Stimulated activated CD8-positive, alpha-beta memory T cell treated with anti-CD3 and anti-CD28 coated beads, Interleukin-4, amount 100 ng/mL, for 1 hour (primary cell): ENCODE data around the gene S1PR3.

Source experiments
- DNase-seq, 2 donors: peaks; one replicate each; pipeline ENCODE4 v3.0.0-alpha.2; 2020; ENCODE audit warnings: low read depth in 2 of 2, low spot score in 1 of 2

S1PR3 gene

GRCh38 chr9:89036383-89036782 lies 45.1 kb downstream of the S1PR3 start:
- DNase-seq = no peak

GRCh38 chr9:89036891-89037290 lies 45.6 kb downstream of the S1PR3 start:
- DNase-seq = no peak

- DNase-seq = no peak
Measured at GRCh38 chr9:89037346-89037745, 46.1 kb downstream of the S1PR3 start.

- no peak for DNase-seq
Measured at GRCh38 chr9:89037891-89038290, 46.6 kb downstream of the S1PR3 start.

- no peak for DNase-seq
Measured at GRCh38 chr9:89038382-89039103, 47.3 kb downstream of the S1PR3 start.

GRCh38 chr9:89039104-89039465 lies 47.8 kb downstream of the S1PR3 start:
- no peak for DNase-seq

- DNase-seq = no peak
Measured at GRCh38 chr9:89039664-89040063, 48.4 kb downstream of the S1PR3 start.

GRCh38 chr9:89042984-89043383 lies 51.7 kb downstream of the S1PR3 start:
- no peak for DNase-seq

GRCh38 chr9:89044104-89044503 lies 52.8 kb downstream of the S1PR3 start:
- DNase-seq = no peak

GRCh38 chr9:89044881-89045280 lies 53.6 kb downstream of the S1PR3 start:
- DNase-seq = no peak

- DNase-seq = no peak
Measured at GRCh38 chr9:89046832-89047231, 55.6 kb downstream of the S1PR3 start.

GRCh38 chr9:89047667-89048066 lies 56.4 kb downstream of the S1PR3 start:
- DNase-seq = no peak

GRCh38 chr9:89048616-89049015 lies 57.3 kb downstream of the S1PR3 start:
- DNase-seq = no peak

- DNase-seq = no peak
Measured at GRCh38 chr9:89049646-89050045, 58.4 kb downstream of the S1PR3 start.

GRCh38 chr9:89051421-89052025 lies 60.3 kb downstream of the S1PR3 start:
- DNase-seq = no peak

GRCh38 chr9:89052470-89053097 lies 61.3 kb downstream of the S1PR3 start:
- no peak for DNase-seq

GRCh38 chr9:89053301-89053700 lies 62.0 kb downstream of the S1PR3 start:
- DNase-seq = no peak
